Measurements from ENCODE around the gene EDDM13. TPM values are rescaled to one million over a fixed set of nuclear protein-coding genes. Genes with fewer than 3 reads are reported as not detected.

Gene EDDM13
- total RNA-seq, 6 donors from 2014 or later, result 0.89 to 1.2 TPM; not detected in 4

DNA sequence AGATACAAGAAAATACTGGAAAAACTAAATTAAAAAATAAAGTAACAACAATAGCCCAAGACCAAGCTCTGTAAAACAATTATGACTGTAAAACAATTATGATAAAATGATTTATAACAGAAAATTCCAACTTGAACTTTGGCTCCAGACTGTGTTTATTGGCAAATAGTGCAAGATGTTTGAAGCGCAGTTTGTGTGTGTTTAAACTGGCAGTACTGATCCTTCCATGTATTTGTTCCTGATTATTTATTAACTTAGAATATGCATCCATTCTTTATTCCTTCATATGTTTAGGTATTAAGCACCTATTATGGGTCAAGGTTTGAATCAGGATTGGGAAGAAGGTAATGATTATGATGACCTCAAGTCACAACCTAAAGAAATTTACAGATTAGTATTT, 83.0 kb downstream of the EDDM13 start:
- Histone ChIP-seq H3K4me1 (no peaks in the 10 kb centered on the region), H3K36me3 (no peaks in the 10 kb centered on the region), H3K9me3 (peaks cover 0 to 9% (median 5%) of the 10 kb centered on the region in 4 donors), H3K27me3 (no peaks in the 10 kb centered on the region), H3K4me3 (no peak overlapping the region), H3K27ac (no peak overlapping the region)
- TF ChIP-seq POLR2A (IDR thresholded peaks at IDR 0.05) (no peak), EP300 (IDR thresholded peaks at IDR 0.05) (no peak), POLR2AphosphoS5 (IDR thresholded peaks at IDR 0.05) (no peak)
- TF ChIP-seq, protein P1, sequence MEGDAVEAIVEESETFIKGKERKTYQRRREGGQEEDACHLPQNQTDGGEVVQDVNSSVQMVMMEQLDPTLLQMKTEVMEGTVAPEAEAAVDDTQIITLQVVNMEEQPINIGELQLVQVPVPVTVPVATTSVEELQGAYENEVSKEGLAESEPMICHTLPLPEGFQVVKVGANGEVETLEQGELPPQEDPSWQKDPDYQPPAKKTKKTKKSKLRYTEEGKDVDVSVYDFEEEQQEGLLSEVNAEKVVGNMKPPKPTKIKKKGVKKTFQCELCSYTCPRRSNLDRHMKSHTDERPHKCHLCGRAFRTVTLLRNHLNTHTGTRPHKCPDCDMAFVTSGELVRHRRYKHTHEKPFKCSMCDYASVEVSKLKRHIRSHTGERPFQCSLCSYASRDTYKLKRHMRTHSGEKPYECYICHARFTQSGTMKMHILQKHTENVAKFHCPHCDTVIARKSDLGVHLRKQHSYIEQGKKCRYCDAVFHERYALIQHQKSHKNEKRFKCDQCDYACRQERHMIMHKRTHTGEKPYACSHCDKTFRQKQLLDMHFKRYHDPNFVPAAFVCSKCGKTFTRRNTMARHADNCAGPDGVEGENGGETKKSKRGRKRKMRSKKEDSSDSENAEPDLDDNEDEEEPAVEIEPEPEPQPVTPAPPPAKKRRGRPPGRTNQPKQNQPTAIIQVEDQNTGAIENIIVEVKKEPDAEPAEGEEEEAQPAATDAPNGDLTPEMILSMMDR (IDR thresholded peaks at IDR 0.05), result no peak
- DNase-seq (no peak), ATAC-seq (ENCODE audit: low FRiP score in 2 of 2) (no peak)
- WGBS, 2 donors, result 83 to 87% methylated on average over 1 of the region's 1 CpG

DNA sequence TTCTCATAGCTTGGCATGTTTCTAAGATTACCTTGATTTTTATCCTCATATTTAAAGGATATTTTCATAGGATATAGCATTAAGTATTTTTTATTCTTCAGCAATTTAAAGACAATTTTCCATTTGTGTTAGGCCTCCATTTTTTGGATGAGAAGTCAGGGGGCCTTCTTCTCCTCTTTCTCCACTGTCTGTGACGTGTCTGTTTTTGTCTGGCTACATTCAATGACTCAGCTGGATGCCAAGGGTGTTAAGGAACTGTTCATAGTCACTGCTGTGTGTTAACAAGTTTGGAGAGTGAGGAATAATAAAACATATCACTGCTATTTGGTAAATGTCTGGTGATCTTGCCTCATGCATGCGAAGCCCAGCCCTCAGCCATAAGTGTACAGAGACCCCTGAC, 84.4 kb downstream of the EDDM13 start:
- H3K9me3 ChIP-seq, result peaks cover 6 to 9% (median 8%) of the 10 kb centered on the region in 4 donors
- no peaks in the 10 kb centered on the region for H3K4me1 ChIP-seq
- no peak overlapping the region for H3K4me3 ChIP-seq
- DNase-seq (no peak), ATAC-seq (ENCODE audit: low FRiP score in 2 of 2) (no peak)
- no peak overlapping the region for H3K27ac ChIP-seq
- TF ChIP-seq, protein P1 (IDR thresholded peaks at IDR 0.05), result no peak
- no peak for TF ChIP-seq POLR2AphosphoS5 (IDR thresholded peaks at IDR 0.05)
- no peak for TF ChIP-seq EP300 (IDR thresholded peaks at IDR 0.05)
- TF ChIP-seq POLR2A (IDR thresholded peaks at IDR 0.05), result no peak
- H3K27me3 ChIP-seq, result no peaks in the 10 kb centered on the region
- H3K36me3 ChIP-seq, result no peaks in the 10 kb centered on the region
- 79 to 81% methylated on average over 2 of the region's 2 CpGs for WGBS, 2 donors

Small RNA genes within 50 kb of the gene (small RNA-seq; reads per million reads assigned to genes)
- 0 reads per million in 4 donors for gene RF00019

Other genes with a start within 250 kb of the EDDM13 start
- 10 to 100 TPM; 20.5 to 45.4 (median 35.8) TPM for gene ZNF787, start 151.5 kb upstream of the EDDM13 start, total RNA-seq
- 100 to 1,000 TPM in 2 of 6 donors, 10 to 100 TPM in 4; 29.2 to 131 (median 61.3) TPM for gene ZNF444, start 131.5 kb upstream of the EDDM13 start, total RNA-seq
- gene GALP, start 96.7 kb upstream of the EDDM13 start, total RNA-seq, result not detected
- gene ZSCAN5B, start 75.0 kb upstream of the EDDM13 start, total RNA-seq, result not detected
- not detected for gene ZSCAN5C, start 70.5 kb upstream of the EDDM13 start, total RNA-seq
- gene ZSCAN5A, start 42.1 kb downstream of the EDDM13 start, total RNA-seq, result 10 to 100 TPM in 4 of 6 donors, 1 to 10 TPM in 2; 6.2 to 18.6 (median 11.3) TPM
- 10 to 100 TPM in 1 of 6 donors, 1 to 10 TPM in 5; 2.1 to 11.9 (median 2.7) TPM for gene ZNF582, start 120.8 kb downstream of the EDDM13 start, total RNA-seq
- 10 to 100 TPM in 1 of 6 donors, 1 to 10 TPM in 5; 3.7 to 21.5 (median 6.9) TPM for gene ZNF583, start 131.6 kb downstream of the EDDM13 start, total RNA-seq
- gene ZNF667, start 204.6 kb downstream of the EDDM13 start, total RNA-seq, result 1 to 10 TPM; 1.1 to 3.6 (median 1.9) TPM
- gene ZNF471, start 235.1 kb downstream of the EDDM13 start, total RNA-seq, result 1 to 10 TPM; 2.6 to 7.3 (median 4.4) TPM